GM18873 (cell line): ENCODE data around the gene CHKB.

Experiments used
- ATAC-seq: cut with Tn5 transposase; IDR thresholded peaks from one replicate; pipeline ENCODE4 v1.9.1; 2021; ENCODE audit warnings: mild to moderate bottlenecking, moderate library complexity, moderate number of reproducible peaks; ENCODE audit not compliant: unreplicated experiment, low FRiP score

CHKB gene

DNA sequence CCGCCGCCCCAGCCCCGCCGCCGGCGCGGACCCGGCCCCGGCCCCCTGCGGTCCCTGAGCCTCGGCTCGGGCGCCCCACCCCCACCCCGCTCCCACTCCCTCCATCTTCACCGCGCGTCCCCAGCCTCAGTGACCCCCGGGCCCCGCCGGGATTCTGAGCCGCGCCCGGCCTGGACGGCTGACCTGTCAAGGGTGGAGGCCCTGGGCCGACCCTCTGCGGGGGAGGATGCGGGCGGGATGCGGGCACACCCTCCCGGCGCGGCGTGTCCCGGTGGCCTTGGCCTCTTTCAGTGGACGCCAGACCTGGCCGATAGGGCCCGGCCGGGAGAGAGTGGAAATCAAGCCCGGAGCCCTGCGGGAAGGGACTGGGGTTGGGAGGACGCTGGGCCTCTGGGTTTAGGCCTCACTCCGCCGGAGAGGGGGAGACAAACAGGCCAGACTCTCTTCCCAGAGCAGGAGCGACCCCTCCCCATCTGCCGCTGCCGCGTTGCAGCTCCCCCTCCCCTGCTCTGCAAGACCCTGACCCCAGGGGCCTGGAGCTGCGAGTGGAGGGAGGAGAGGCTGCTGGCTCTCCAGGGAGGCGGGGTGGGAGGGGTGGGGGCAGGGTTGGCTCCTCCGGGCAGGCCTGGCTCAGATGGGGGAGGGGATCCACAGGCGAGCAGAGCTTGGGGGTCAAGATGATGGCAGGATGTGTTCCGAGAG lies 18.5 kb upstream of the CHKB start:
- no peak for ATAC-seq

DNA sequence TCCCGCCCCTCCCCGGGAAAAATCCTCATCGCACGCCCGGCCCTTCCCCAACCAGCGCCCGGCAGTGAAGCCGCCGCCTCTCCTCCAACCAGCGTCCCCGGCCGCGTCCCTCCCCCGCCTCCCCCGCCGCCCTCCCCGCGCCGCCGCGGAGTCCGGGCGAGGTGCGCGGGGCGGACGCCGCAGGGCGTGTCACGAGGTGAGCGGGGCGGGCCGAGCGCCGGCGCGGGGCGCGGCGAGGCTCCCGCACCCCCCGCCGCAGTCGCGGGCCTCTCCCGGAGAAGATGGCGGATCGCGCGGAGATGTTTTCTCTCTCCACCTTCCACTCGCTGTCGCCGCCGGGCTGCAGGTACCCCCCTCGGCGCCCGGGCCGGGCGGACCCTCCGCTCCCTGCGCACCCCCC lies 17.9 kb upstream of the CHKB start, which contains the start of gene MAPK8IP2:
Gene MAPK8IP2 (plus strand): TSS at position 256 of the 400 bp plus-strand sequence. CDS start 26 bp downstream, at position 282.
- no peak for ATAC-seq

DNA sequence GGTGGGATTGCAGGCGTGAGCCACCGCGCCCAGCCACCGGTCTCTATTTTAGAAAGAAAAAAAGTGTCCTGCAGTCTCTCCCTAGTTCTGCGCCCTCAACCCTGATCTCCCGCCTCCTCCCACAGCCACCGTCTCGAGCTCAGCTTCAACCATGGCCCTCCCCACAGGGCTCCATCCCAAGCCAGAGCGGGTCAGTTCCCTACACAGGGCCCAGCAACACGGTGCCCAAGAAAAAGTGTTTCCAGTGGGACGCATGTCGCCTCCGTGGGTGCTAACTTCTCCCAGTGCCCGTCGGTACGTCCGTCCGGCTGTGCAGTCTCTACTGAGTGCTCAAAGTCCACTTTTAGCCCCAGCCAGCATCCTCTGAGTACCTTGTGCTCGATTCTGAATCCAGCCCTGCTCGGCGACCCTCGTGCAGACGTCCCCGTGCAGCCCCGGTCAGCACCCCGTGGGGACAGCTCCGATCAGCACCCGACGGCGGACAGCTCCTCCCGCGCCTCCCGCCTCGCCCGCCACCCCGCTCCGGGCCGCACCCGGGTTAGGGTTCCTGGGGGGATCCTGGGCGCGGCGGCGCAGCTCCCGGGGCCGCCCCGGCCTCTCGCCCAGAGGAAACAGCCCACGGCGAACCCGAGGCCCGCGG lies 17.3 kb upstream of the CHKB start:
- ATAC-seq: no peak

DNA sequence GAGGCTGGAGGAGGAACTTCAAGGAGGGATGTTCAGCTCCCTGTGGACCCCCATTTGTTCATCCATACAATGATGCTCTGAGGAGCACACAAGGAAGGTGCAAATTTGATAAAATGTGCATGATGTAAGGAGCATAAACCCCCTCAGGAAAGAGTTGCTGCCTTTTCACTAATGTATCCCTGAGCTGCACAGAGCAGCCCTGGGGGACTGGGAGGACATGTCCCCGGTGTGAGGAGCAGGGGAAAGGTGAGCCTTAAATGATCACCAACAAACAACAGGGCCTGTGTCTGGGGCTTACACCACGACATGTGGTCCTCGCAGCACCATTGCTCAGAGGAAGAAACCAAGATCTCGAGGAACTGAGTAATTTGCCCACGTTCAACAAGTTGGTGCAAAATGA lies 14.4 kb upstream of the CHKB start:
- no peak for ATAC-seq

DNA sequence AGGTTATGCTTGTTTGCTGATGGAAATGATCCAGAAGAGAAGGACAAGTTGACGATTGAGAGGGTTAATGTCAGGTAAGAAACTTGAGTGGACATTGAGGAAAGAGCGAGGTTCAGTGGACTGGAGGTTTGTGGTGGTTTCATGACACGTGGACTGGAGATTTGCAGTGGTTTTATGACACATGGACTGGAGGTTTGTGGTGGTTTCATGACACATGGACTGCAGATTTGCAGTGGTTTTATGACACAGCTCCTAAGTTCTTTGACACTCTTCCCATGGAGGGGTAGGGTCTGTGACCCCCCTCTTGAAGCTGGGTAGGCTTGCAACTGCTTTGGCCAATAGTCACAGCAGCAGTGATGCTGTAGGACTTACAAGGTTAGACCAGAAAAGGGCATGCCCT lies 12.5 kb upstream of the CHKB start:
- ATAC-seq: no peak

DNA sequence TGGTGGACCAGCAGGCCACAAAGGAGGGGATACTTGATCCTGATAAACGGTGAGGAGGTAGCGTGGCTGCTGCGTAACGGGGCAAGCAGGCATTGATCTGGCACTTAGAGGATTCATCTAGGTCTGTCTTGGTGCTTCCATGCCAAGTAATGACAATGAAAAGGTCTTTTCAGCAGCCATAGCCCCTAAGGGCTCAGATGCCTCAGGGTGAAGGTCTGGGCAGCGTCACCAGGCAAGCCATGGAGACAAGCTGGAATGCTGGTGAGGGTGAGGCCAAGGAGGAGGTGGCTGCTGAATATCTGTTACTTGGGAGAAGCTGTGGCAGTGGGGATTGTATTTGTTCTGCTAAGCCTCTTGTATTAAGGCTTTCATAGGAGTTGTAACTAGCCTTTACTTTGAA lies 4.8 kb upstream of the CHKB start:
- ATAC-seq: no peak

DNA sequence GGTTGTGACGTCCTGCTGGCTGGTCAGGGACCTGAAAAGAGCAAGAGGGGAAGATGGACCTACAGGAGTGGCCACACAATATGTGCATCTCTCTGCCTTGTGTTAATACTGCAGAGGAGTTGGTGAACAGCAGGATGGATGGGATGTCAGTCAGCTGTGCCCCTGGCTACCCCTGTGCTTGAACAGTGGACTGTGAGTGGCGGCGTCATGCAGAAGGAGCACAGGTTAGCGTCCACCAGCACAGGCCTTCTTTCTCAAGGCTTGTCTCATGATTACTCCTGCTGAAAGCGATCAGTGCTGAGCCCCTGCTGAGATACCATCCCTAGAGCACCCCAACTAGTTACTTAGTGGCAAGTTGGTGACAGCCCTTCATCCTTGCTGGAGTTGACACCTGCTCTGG lies 3.8 kb upstream of the CHKB start:
- ATAC-seq: no peak

DNA sequence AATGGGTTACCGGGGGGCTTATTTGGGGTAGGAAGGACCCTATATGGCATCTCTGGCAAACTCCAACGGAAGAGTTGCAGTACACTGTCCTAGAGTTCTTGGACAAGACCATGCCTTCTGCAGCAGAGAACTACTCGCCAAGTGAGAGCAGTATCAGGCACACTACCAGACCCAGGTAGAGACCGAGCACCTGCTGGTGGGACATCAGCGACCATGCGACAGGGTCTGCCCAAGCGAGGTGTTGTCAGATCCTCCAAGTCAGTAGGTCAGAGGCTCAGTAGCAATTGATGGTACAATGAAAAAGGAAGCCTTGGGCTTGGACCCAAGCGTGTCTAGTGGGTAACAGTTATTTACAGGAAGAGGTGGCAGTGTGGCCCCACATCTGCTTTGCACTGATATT lies 3.1 kb upstream of the CHKB start:
- ATAC-seq: no peak

DNA sequence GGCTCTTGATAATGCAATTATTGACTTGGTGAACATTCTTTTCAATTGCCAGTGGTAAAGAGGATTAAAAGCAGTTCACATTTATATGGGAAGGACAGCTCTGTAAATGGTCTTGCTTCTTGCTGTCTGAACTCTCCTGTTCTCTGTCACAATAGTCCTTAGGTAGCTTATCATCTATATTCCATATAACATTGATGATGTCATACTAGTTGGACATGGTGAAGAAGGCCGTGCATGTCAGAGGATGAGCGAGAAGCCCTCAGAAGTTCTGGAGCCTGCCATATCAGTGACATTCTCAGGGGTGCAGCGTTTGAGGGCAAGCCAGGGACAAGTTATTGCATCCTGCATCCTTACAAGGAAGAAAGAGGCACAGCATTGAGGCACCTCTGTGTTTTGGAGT lies 2.6 kb upstream of the CHKB start:
- no peak for ATAC-seq

DNA sequence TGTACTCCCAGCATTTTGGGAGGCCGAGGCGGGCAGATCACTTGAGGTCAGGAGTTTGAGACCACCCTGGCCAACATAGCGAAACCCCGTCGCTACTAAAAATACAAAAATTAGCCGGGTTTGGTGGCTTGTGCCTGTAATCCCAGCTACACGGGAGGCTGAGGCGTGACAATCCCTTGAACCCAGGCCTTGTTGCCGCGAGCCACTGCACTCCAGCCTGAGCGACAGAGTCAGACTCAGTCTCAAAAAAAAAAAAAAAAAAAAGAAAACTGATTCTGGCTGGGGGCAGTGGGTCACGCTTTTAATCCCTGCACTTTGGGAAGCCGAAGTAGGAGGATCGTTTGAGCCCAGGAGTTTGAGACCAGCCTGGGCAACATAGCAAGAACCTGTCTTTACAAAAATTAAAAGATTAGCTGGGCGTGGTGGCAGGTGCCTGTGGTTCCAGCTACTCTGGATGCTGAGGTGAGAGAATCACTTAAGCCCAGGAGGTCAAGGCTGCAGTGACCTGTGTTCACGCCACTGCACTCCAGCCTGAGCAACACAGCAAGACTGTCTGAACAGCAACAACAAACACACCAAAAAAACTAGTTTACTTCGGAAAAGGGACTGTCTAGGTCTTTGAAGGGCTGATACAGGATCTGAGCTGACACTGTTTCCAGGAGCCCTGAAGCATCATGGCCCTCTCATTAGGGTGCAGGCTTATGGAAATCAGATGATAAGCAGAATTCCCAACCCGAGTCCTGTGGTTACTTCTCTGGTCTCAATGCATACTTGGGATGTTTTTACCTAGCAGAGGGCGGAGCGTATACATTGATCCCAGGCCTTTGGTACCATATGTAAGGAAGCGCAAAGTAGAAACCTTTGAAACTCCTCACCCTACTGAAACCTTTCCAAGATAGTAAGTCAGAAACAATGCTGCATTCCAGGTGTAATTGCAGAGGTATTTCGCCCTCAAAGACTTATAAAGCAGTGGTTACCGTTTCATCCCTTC lies 1.8 kb upstream of the CHKB start:
- no peak for ATAC-seq

DNA sequence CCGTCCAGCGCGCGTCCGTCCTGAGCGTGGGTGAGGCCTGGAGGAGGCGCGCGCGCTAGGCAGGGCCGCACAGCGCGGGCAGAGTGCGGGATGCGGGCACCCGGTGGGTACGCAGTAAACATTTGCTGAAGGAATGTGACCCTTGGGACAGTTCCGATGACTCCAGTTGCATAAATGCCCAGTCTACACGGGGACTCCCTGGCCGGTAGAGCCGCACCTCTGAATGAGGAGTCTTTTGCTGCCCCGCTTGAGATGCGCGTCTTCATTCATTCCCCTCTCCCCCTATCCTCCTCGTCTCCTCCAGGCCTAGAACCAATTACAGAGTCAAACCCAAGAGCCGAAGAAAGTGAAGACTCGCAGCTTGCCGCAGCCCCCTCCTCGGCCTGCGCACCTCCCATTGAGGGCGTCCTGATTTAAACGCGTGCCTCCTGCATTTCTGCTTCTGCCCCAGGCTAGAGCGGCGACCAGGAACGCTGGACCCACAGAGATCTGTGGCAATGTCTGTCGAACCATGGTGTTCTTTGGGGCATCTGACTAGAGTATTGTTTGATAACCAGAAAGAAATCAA lies 729 bp upstream of the CHKB start:
- ATAC-seq: peak; percentile 16

DNA sequence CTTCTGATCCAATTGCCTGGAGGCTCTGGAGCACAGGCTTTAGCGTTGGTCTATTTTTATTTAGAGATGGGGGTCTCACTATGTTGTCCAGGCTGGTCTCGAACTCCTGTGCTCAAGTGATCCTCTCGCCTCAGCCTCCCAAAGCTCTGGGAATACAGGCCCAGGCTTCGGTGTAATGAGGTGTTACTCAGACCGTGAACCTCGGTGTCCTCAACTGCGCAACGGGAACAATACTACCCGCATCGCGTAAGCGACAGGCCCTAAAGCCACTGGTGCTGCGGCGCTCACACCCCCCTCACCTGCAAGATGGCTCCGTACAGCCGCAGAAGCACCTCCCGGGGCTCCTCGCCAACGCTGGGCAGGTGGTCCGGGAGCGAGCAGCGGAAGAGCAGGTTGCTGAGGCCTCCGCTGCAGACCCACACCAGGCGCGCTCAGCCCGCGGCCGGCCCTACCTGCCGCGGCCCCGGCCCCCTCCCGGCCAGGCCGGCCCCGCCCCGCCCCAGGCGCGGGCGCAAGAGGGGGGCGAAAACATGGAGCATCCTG lies 628 bp downstream of the CHKB start:
- ATAC-seq: no peak

DNA sequence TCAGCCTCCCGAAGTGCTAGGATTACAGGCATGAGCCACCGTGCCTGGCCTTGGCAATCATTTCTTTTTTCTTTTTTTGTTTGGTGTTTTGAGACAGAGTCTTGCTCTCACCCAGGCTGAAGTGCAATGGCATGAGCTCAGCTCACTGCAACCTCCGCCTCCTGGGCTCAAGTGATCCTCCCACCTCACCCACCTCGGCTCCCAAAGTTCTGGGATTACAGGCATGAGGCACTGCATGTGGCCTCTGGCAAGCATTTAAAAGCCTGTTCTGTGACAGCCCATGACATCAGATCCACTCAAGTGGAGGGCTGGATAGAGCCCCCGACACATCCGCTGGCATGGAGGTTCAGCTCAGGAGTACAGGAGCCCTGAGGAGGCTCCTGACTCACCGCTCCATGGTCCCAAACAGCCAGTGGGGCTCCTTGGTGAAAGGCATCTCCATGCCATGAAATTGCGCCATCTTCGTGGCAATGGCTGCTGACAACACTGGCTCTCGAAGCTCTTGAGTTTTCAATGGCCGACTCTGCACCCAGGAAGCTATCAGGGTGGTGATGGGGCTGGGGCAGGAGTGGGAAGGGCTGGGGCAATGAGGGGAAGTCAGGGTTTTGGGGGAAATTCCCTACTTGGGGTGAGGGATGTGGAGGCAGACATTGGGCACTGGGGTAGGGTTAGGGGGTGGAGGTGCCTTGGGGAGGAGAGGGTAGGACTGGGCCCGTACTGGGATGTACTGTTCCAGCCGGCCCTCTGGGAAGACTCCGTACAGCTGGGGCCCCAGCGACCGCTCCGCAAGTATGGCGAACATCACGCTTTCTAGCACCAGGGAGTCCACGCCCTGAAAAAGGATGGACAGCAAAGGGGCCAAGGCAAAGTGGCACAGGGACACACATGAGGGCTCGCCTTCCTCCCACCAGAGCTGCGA lies 1.4 kb downstream of the CHKB start:
- no peak for ATAC-seq

DNA sequence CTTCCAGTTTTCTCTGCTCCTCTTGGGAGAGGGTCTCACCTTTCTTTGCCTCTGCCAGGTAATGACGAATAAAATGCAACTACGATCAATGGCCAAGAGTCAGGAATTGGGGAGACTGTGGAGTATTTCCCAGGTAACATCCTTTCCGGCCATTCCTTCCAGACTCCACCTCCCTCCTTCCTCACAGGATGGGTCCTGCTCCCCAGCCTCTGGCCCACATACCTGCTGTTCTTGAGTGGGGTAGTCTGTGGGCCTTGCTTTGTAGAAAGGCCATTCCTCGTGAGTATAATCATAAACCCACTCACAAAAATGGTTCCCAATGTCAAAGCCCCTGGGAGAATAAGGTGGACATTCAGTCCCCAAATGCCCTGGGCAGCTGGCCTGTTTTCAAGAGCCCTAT lies 2.9 kb downstream of the CHKB start:
- no peak for ATAC-seq

DNA sequence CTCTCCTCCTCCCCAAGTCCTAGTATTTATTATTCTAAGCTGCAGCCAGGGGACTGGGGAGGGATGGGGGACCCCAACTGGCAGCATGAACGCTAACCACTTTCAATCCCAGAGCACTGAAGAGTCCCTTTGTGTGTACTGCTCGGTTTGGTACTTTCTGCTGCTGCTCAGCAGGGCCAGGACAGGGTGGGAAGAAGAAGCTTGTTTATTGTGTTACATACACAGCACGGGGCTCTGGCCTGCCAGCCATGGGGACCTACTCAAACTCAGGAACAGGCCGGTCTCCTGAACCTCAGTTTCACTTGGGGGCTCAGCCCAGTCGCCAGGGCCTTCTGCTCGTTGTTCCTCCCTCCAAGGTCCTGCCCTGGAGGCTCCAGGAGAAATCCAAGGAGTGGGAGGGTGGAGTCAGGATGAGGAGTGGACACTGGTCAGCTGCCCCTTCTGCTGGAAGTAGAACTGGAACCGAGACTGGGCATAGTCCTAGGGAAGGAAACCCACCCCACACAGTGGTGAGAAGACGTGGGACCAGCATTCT lies 3.8 kb downstream of the CHKB start:
- ATAC-seq: no peak

DNA sequence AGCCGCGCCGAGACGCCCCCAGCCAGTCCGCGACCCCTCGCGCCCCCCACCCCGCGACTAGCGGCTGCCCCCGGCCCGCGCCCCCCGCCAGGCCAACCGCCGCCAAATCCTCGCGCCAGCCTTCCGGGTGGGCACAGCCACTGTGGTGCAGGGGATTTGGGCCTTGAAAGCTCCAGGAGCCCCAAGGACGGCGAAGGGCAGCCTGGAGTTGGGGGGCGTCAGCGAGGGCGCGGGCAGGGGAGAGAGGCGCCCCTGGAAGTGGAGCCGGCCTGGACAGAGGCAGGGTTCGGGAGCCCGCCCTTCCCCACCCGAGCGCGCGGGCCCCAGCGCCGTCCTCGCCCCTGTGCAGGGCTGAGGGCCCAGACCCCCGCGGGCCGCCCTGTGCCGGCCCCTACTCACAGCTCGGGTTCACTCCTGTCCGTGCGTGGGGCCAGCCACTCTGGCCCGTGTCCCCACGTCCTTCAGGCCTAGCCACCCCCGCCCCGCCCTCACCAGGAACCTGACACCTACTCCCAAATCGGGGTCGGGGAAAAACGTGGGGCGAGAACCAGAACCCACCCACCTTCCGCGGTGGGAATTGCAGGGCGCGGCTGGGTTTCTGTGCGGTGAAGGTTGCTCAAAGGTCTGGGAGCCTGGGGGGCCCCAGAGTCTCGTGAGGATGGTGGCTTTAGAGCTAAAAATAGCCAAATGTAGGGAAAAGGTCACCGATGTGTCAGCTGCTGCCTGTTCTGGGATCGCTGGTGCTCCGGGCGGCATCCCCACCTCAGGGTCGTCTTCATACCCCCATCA lies 4.5 kb downstream of the CHKB start, which contains the start of gene CPT1B:
Gene CPT1B (minus strand): TSS at position 441 of the 789 bp plus-strand sequence. CDS start 512 bp downstream, outside the sequence.
- ATAC-seq: no peak

DNA sequence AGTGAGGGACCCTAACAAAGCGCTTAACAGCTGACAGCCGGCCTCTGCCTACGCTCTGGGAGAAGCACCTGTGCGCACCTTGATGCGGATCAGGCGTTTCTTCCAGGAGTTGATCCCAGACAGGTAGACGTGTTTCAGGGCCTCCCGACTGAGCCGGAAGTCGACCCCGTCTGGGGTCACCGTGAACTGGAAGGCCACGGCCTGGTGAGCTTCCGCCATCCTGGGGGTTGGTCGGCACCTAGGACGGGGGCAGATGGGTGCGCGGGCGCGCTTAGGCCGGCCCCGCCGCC lies 5.0 kb downstream of the CHKB start:
- no peak for ATAC-seq
